CD4-positive, alpha-beta memory T cell (primary cell): Measurements from ENCODE around the gene PAX8. TPM values are rescaled to one million over a fixed set of nuclear protein-coding genes. Genes with fewer than 3 reads are reported as not detected.
A peak's percentile ranks its signal among the peaks of the same experiment; 100 is the strongest.

Experiments used
- CTCF ChIA-PET: fragments of 350-600 bp; sonication (Branson Sonifier 250); formaldehyde crosslinking; loops from one replicate; lab custom pipeline; 2021; ENCODE audit warnings: inconsistent platforms; ENCODE audit not compliant: partially characterized antibody; lab: Charles Lee
- POLR2A ChIA-PET: fragments of 350-600 bp; sonication (Branson Sonifier 250); formaldehyde crosslinking; loops from one replicate; lab custom pipeline; 2021; ENCODE audit not compliant: partially characterized antibody; lab: Charles Lee
- DNase-seq, 5 donors: peaks; one replicate each; pipeline versions ENCODE4 v3.0.0 to v3.0.0-alpha.2; 2020 to 2022; ENCODE audit warnings: mixed read lengths in 1 of 5
- H3K27ac ChIP-seq: one replicate; pipeline ENCODE4 v1.7.0; 2013; ENCODE audit warnings: low read depth, low read length
- H3K27me3 ChIP-seq: 2 replicates; pipeline ENCODE4 v1.7.0; 2013; ENCODE audit warnings: mild to moderate bottlenecking, low read length, moderate library complexity; ENCODE audit not compliant: insufficient read depth
- H3K36me3 ChIP-seq: 2 replicates; pipeline ENCODE4 v1.7.0; 2013; ENCODE audit warnings: mild to moderate bottlenecking, low read length, moderate library complexity; ENCODE audit not compliant: insufficient read depth
- H3K4me1 ChIP-seq: 2 replicates; pipeline ENCODE4 v1.7.0; 2013; ENCODE audit warnings: mild to moderate bottlenecking, low read length, moderate library complexity; ENCODE audit not compliant: insufficient read depth
- H3K4me3 ChIP-seq, 2 donors: one replicate each; pipeline ENCODE4 v1.7.0; 2013; ENCODE audit warnings: low read length in 2 of 2, mild to moderate bottlenecking in 1 of 2
- H3K9me3 ChIP-seq, 2 donors: one replicate each; pipeline ENCODE4 v1.7.0; 2013; ENCODE audit warnings: low read length in 2 of 2, control low read depth in 1 of 2; ENCODE audit not compliant: control insufficient read depth in 1 of 2
- H3K27ac Mint-ChIP-seq, 7 donors: one replicate each; pipeline ENCODE4 v1.8.0; 2020 to 2021; ENCODE audit warnings: mixed read lengths in 7 of 7, mild to moderate bottlenecking in 6 of 7, inconsistent platforms in 3 of 7, moderate library complexity in 3 of 7
- H3K27me3 Mint-ChIP-seq, 2 donors: one replicate each; pipeline ENCODE4 v1.8.0; 2020 to 2021; ENCODE audit warnings: mixed read lengths in 2 of 2
- H3K36me3 Mint-ChIP-seq, 2 donors: one replicate each; pipeline ENCODE4 v1.8.0; 2020 to 2021; ENCODE audit warnings: mixed read lengths in 2 of 2, inconsistent platforms in 1 of 2, mild to moderate bottlenecking in 1 of 2
- H3K4me1 Mint-ChIP-seq, 4 donors: one replicate each; pipeline ENCODE4 v1.8.0; 2020 to 2021; ENCODE audit warnings: mixed read lengths in 4 of 4, mild to moderate bottlenecking in 1 of 4
- H3K4me3 Mint-ChIP-seq, 8 donors: one replicate each; pipeline ENCODE4 v1.8.0; 2020 to 2021; ENCODE audit warnings: mixed read lengths in 8 of 8, mild to moderate bottlenecking in 7 of 8, moderate library complexity in 6 of 8, inconsistent platforms in 3 of 8
- H3K9me3 Mint-ChIP-seq, 8 donors: one replicate each; pipeline ENCODE4 v1.8.0; 2020 to 2021; ENCODE audit warnings: mixed read lengths in 8 of 8, mild to moderate bottlenecking in 5 of 8, inconsistent platforms in 3 of 8, moderate library complexity in 1 of 8
- intact Hi-C: fragments of 100-400 bp; cut with micrococcal nuclease; formaldehyde crosslinking; loops from one replicate; pipeline ENCODE4 v1.15.1; 2023
- polyA plus RNA-seq, 2 donors: library from polyadenylated mRNA; unstranded; fragments of 300-500 nt; fragmentation: Illumina TruSeq; gene quantifications; one replicate each; pipeline ENCODE4 v1.2.3, GENCODE V29; 2021
- total RNA-seq, 2 experiments: library from RNA; stranded (reverse); gene quantifications; one replicate each; pipeline ENCODE4 v1.2.3, GENCODE V29; 2021

The PAX8 gene
- total and polyA plus RNA-seq, 4 experiments from 2014 or later, result 0.19 to 2.3 (median 1.3) TPM

DNA sequence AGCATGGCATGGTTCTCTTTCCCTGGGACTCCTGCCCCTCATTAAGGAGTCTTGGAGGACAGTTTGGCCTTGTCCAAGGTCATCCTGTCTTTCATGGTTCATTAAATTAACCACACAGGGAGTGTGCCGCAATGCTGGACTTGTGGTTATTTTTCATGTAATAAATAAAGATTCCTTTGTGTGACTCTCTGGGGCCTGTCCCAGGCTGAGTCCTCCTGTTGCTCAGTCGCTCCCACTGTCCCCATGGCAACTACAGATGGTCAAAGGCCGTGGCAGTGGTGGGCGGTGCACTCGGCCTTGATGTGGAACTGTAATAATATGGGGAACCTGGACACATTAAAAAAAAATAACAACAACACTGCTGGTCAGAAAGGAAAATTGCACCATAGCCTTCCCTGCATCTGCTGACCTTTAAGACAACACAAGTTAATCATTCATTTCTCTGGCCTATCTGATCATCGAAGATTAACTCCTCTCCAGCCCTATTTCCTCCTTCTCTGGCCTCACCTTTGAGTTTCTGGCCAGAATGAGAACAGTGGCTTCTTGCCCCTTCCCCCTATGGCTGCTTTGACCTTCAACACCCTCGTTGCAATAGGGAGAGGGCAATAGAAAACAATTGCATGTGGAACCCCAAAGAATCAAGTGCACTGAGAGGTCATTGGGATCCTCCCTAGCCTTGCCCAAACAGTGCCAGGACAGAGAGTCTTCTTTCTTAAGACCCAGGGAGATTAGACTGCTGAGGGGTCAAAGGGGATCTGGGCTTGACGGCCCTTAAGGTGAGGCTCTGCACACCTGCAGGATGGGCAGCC is 60.2 kb downstream of the PAX8 start:
- intact Hi-C loops, result no loop called here
- Mint-ChIP-seq H3K36me3 (no peaks in the 10 kb centered on the region), H3K4me1 (peaks cover 9 to 18% (median 12%) of the 10 kb centered on the region in 4 donors), H3K9me3 (no peaks in the 10 kb centered on the region), H3K4me3 (peak overlapping the region in 1 of 8 donors; percentile 4), H3K27me3 (no peaks in the 10 kb centered on the region), H3K27ac (peak overlapping the region in 1 of 7 donors; percentile 15)
- CTCF ChIA-PET, result interaction anchor here (1.2 to 1.8 kb wide), 3 partner anchors 15 to 153 kb away, joined by 3 to 18 read pairs (median 6); no protein-coding TSS in a partner anchor
- Histone ChIP-seq H3K9me3 (no peaks in the 10 kb centered on the region), H3K4me3 (no peak overlapping the region), H3K4me1 (peaks cover 10% of the 10 kb centered on the region), H3K27ac (no peak overlapping the region), H3K27me3 (no peaks in the 10 kb centered on the region), H3K36me3 (no peaks in the 10 kb centered on the region)
- no peak for DNase-seq
- POLR2A ChIA-PET, result interaction anchor here (2.3 kb wide), 1 partner anchor 13 kb away, joined by 13 read pairs; no protein-coding TSS in a partner anchor

DNA sequence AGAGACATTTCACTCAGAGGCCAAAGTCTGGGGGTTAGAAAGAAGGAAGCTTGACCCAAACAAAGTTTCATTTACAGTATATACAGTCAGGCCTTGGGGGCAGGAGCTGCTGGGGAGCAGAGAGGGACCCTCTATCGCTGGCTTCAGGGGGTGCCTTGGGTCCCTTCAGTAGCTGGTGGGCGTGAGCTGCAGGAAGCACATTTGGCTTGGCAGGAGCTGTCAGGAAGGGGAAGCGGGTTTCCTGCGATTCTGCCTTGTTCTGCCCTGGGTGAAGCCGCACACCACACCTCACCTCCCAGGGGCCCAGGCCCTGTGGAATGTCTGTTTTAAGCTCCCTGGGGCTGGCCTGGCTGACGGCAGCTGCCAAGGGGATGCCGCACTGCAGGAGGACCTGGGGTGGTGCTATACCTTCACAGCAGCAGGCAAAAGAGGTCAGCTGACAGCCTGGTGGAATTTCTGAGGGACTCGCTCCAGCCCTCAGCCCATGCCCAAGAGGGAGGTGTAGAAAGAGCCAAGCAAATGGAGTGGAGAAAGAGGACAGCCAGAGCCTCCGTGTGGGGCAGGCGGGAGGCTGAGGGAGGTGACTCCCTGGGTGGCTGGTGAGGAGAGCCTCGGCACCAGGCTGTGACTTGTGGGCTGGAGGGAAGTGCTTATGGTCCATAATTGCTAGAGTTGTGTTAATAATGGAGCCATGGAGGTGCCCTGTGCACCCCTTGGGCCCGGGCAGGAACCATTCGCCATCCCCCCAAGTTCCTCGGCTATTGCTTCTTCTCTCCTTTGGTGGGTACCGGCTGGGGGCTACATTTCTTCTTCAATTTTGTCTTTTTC is 61.1 kb downstream of the PAX8 start:
- H3K27me3 Mint-ChIP-seq, result no peaks in the 10 kb centered on the region
- POLR2A ChIA-PET, result interaction anchor here (1.1 to 2.3 kb wide), 2 partner anchors 10 to 12 kb away, joined by 4 to 13 read pairs; no protein-coding TSS in a partner anchor

DNA sequence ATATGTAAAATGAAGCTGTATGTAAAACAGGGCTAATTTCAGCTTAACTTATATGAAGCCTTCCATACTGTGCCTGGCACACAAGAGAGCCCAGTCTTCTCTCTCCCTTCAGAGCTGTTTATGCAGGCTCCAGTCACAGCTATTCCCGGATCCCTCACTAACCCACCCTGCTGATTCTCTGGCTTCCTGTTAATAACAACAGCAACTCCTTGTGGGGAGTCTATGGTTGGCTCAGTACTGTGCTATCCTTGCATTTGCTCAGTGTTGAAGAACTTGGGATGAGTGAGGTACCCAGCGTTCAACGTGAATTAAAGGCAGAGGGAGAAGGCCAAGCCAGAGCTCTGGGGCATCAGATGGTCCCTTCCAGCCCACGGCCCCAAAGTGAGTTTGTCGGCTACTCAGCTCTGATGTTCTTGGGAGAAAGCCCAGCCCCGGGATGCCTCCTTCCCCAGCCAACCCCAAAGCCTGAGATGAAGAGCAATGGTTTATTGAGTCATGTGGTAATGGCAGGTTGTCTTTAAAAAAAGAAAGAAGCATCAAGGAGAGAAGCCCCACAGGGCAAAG is 61.7 kb downstream of the PAX8 start:
- Mint-ChIP-seq H3K4me1 (peaks cover 9 to 18% (median 13%) of the 10 kb centered on the region in 4 donors), H3K9me3 (no peaks in the 10 kb centered on the region), H3K4me3 (no peak overlapping the region), H3K36me3 (no peaks in the 10 kb centered on the region), H3K27ac (peak overlapping the region in 1 of 7 donors; percentile 48), H3K27me3 (no peaks in the 10 kb centered on the region)
- Histone ChIP-seq H3K36me3 (no peaks in the 10 kb centered on the region), H3K4me1 (peaks cover 10% of the 10 kb centered on the region), H3K9me3 (no peaks in the 10 kb centered on the region), H3K27me3 (no peaks in the 10 kb centered on the region), H3K27ac (no peak overlapping the region), H3K4me3 (no peak overlapping the region)
- DNase-seq, result no peak
- ChIA-PET POLR2A (interaction anchor here (1.1 to 2.3 kb wide), 2 partner anchors 11 to 12 kb away, joined by 4 to 13 read pairs; no protein-coding TSS in a partner anchor), CTCF (interaction anchor here (1.0 to 1.9 kb wide), 8 partner anchors 13 to 469 kb away, joined by 3 to 18 read pairs (median 5); no protein-coding TSS in a partner anchor)
- intact Hi-C loops, result no loop called here

More for the DNA sequence above, 61.1 kb downstream of the PAX8 start:
- Histone ChIP-seq H3K9me3 (no peaks in the 10 kb centered on the region), H3K4me1 (peaks cover 10% of the 10 kb centered on the region), H3K36me3 (no peaks in the 10 kb centered on the region), H3K27me3 (no peaks in the 10 kb centered on the region), H3K27ac (no peak overlapping the region), H3K4me3 (no peak overlapping the region)
- Mint-ChIP-seq H3K36me3 (no peaks in the 10 kb centered on the region), H3K4me3 (peak overlapping the region in 2 of 8 donors; percentile 52 to 55), H3K27ac (peak overlapping the region in 2 of 7 donors; percentile 48 to 78), H3K9me3 (no peaks in the 10 kb centered on the region), H3K4me1 (peaks cover 9 to 18% (median 13%) of the 10 kb centered on the region in 4 donors)
- DNase-seq, result no peak
- CTCF ChIA-PET, result interaction anchor here (1.0 to 1.8 kb wide), 6 partner anchors 14 to 469 kb away, joined by 3 to 18 read pairs (median 5); no protein-coding TSS in a partner anchor
- intact Hi-C loops, result no loop called here

DNA sequence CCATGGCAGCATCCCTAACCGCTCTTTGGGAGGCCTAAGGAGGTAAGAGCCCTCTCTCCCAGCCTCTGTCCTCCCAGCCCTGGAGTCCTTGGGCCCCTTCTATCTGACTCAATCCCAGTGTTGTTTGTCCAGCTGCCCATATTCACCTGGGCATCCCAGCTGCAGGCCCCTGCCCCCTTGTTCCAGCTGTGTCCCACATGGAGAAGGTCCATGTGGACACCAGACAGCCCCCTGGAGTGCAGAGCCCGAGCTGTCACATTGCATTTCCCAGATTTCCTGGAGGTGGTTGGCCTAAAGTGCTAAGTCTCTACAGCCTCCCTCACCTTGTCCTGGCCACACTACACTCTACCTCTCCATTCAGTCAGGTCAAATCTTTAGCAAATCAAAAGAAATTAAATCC is 62.4 kb downstream of the PAX8 start:
- ChIA-PET POLR2A (interaction anchor here (2.3 kb wide), 1 partner anchor 11 kb away, joined by 13 read pairs; no protein-coding TSS in a partner anchor), CTCF (interaction anchor here (1.4 to 1.9 kb wide), 5 partner anchors 13 to 468 kb away, joined by 3 to 18 read pairs (median 7); no protein-coding TSS in a partner anchor)
- Mint-ChIP-seq H3K27ac (peak overlapping the region in 1 of 7 donors; percentile 29), H3K36me3 (no peaks in the 10 kb centered on the region), H3K4me1 (peaks cover 9 to 18% (median 13%) of the 10 kb centered on the region in 4 donors), H3K9me3 (no peaks in the 10 kb centered on the region), H3K27me3 (no peaks in the 10 kb centered on the region), H3K4me3 (no peak overlapping the region)
- Histone ChIP-seq H3K27ac (no peak overlapping the region), H3K36me3 (no peaks in the 10 kb centered on the region), H3K4me3 (no peak overlapping the region), H3K9me3 (no peaks in the 10 kb centered on the region), H3K27me3 (no peaks in the 10 kb centered on the region), H3K4me1 (peaks cover 10% of the 10 kb centered on the region)
- no peak for DNase-seq
- intact Hi-C loops, result no loop called here

DNA sequence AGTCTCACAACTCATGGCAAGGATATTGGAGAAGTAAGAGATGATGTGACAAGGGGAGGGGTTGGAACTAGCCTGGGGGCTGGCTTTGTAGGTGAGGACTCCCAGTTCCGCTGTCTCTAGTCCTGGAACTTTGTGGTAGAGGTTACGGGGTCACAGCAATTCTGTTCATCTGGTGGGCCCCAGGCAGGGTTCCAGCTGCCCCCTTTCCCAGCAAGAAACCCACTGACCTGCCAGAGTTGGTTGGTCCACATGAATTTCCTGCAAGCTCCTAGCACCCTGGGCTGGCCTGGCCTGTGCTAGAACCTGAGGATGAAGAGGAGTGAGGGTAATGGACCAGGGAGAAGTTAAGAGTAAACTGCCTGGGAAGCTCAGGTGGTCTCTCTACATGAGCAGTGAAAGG is 63.7 kb downstream of the PAX8 start:
- H3K9me3 Mint-ChIP-seq, result no peaks in the 10 kb centered on the region
- Histone ChIP-seq H3K27ac (no peak overlapping the region), H3K4me3 (no peak overlapping the region), H3K36me3 (no peaks in the 10 kb centered on the region), H3K9me3 (no peaks in the 10 kb centered on the region), H3K4me1 (peaks cover 10% of the 10 kb centered on the region), H3K27me3 (no peaks in the 10 kb centered on the region)
- intact Hi-C loops, result no loop called here
- no peak for DNase-seq
- peaks cover 9 to 18% (median 13%) of the 10 kb centered on the region in 4 donors for H3K4me1 Mint-ChIP-seq
- H3K36me3 Mint-ChIP-seq, result no peaks in the 10 kb centered on the region
- H3K27ac Mint-ChIP-seq, result no peak overlapping the region
- ChIA-PET POLR2A (interaction anchor here (0.9 kb wide), 1 partner anchor 77 kb away, joined by 3 read pairs; no protein-coding TSS in a partner anchor), CTCF (no interaction called here)
- no peak overlapping the region for H3K4me3 Mint-ChIP-seq
- no peaks in the 10 kb centered on the region for H3K27me3 Mint-ChIP-seq

DNA sequence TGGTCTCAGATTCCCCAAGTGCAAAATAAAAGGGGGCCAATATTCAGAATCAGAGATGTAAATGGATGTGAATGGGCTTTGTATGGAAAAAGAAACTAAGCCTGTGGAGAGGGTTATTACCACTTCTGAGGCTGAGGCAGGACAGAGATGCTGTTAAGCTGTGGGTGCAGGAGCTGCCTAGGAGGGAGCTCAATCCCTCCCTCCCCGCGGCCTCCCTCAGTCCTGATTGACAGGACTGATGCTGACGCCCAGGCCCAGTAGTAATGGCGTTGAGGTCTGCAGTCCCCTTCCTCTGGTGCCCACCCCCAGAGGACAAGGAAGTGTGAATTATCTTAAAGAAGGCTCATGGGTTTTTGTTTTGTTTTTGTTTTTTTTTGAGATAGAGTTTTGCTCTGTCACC is 64.6 kb downstream of the PAX8 start:
- POLR2A ChIA-PET, result interaction anchor here (1.1 kb wide), 1 partner anchor 21 kb away, joined by 3 read pairs; no protein-coding TSS in a partner anchor
- H3K27me3 ChIP-seq, result no peaks in the 10 kb centered on the region
- H3K4me1 ChIP-seq, result peaks cover 10% of the 10 kb centered on the region
- Mint-ChIP-seq H3K4me1 (peaks cover 9 to 18% (median 13%) of the 10 kb centered on the region in 4 donors), H3K4me3 (no peak overlapping the region), H3K27me3 (no peaks in the 10 kb centered on the region), H3K9me3 (peaks cover 0 to 3% (median 0%) of the 10 kb centered on the region in 8 donors), H3K36me3 (no peaks in the 10 kb centered on the region), H3K27ac (no peak overlapping the region)
- no peak overlapping the region for H3K27ac ChIP-seq
- no peak for DNase-seq
- H3K9me3 ChIP-seq, result no peaks in the 10 kb centered on the region
- intact Hi-C loops, result no loop called here
- no peak overlapping the region for H3K4me3 ChIP-seq
- CTCF ChIA-PET, result interaction anchor here (0.7 to 1.6 kb wide), 4 partner anchors 9 to 79 kb away, joined by 3 read pairs; no protein-coding TSS in a partner anchor
- no peaks in the 10 kb centered on the region for H3K36me3 ChIP-seq
